ENCODE data around the gene MCF2L.
"Not testable (repeated sequence)": the region's sequence is repeated elsewhere in the genome, so short reads cannot be mapped to it uniquely, and the experiment has no call there.

MCF2L gene

DNA sequence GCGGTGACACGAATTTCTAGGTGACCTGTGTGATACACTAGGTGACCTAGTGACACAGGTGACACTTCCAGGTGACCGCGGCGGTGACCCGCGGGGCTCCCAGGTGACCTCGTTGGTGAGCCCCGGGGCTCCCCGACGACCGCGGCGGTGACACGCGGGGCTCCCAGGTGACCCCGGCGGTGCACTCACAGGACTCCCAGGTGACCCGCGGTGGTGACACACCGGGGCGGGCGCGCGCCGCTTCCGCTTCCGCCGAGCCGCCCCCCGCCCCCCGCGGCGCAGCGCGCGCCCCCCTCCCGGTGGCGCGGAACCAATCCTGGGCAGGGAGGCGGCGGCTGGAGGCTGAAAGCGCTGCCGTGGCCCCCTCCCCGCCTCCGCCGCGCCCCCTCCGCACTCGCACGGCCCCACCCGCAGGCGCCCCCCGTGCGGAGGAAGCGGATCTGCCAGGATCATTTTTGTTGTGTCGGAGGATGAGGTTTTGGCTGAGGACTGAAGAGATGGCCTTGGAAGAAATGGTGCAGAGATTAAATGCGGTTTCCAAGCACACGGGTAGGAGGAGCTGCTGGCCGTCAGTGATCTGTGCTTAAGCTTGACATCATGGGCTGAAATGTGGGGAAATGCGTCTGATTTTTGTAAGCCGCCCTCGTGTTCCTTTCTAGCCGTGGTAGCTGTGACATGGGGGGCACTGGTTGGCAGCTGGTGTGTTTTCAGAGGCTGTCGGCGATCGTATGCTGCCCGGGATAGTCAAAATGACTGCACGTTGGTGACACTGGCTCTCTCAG is at the start of gene MCF2L:
TSS of gene MCF2L (plus strand) at position 305 of the 782 bp plus-strand sequence. CDS start at position 471, 166 bp downstream.
- DNase-seq (ENCODE audit: low read depth in 4 of 4, low spot score in 1 of 4): peak; percentile 11 to 56 (median 38)

DNA sequence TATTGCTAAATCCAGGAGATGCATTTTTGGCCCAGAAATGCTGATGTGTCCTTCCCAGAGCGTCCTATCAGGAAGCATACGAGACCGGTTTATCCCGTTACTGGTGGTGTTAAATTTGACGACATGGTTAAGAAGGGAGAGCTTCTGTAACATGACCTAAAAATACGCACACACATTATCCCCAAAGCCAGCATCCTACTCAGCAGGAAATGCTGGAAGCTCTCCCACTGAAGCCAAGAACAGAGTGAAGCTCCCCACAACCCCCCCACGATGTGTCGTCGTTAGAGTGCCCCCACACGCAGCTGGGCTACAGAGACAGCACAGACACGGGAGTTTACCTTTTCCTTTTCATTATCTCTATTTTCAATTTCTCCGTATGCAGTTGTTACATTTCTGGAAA is 45.1 kb upstream of the MCF2L start:
- DNase-seq (ENCODE audit: low read depth in 4 of 4, low spot score in 1 of 4): no peak

DNA sequence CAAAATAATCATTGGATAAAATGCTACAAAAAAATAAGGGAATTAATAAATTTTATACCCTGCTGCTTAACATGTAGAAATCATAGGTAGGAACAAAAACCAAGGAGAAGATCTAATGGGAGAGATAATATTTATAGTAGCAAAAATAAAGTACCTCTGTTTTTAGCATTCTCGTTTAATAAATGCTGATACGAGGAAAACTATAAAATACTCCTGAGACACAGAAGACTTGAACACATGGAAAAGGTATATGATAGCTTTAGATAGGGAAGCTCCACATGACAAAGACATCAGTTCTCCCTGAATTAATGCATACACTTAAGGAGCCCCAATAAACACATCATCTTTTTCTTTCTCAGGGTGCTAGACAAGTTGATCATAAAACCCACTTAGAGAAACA is 44.6 kb upstream of the MCF2L start:
- DNase-seq (ENCODE audit: low read depth in 4 of 4, low spot score in 1 of 4): no peak

GRCh38 chr13:112926003-112926402 is 43.0 kb upstream of the MCF2L start:
- DNase-seq (ENCODE audit: low read depth in 4 of 4, low spot score in 1 of 4): no peak

DNA sequence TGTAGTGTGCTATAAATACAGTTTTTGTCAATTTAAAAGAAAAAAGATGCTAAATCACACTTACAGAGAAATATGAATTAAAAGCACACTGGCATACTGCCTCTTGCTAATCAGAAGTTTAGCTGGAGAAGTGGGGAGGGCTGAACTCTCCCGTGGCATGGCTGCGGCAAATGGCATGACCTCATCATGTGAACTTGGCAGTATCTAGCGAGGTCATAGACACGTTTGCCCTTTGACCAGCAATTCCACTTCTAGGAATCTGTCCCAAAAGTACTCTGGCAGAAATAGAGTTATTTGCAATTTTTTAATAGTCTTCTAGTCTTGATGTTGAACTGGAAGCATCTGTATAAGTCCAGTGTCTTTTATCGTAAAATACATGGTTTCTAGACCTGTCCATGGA is 42.0 kb upstream of the MCF2L start:
- no peak for DNase-seq (ENCODE audit: low read depth in 4 of 4, low spot score in 1 of 4)

- no peak for DNase-seq (ENCODE audit: low read depth in 4 of 4, low spot score in 1 of 4)
Observed at GRCh38 chr13:112928020-112928971, 40.7 kb upstream of the MCF2L start.

DNA sequence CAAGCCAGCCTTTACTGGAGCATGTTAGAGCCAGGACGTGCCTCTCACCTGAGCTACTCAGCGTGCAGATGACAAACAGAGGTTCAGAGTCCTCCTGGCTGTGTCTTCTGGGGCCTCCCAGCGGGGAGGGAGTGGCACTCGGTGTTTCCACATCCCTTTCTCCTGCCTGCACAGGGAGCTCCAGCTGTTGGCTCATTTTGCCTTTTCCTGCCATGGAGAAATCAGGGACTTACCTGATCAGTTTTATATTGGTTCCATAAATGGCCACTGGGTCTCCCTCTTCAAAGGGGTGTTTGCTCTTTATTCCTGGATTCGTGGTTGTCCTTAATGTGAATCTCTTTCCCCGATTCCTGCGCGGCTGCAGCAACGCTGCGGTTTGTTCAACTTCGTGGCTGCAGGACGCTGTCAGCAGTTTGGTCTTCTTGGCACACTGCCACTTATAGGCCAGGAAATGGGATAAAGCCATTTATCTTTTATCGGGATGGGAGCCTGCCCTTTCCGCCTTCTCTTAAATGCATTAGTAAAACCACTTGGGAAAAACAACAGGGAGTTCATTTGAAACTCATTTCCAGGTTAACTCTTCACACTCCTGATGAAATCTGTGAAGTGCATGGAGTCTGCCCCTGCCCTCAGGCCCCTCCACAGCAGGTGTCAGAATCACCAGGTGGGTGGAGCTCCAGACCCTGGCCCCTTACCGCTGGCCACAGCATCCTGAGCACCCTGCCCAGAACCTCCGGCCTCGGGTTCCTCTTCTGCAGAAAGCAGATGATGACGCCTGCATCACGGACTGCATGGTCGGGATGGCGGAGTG is 39.8 kb upstream of the MCF2L start:
- no peak for DNase-seq (ENCODE audit: low read depth in 4 of 4, low spot score in 1 of 4)

DNA sequence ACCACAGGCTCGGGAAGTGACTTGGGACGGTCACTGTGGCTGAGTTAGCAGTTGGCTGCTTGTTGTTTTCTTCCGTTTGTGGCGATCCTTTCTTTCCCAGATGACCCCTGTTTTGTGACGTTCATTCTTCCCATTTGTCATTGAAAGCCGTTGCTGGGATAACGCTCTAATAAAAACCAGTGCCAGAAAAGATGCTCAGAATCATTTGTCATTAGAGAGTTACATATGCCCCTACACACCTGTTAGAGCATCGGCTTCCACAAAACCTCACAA is 39.3 kb upstream of the MCF2L start:
- no peak for DNase-seq (ENCODE audit: low read depth in 4 of 4, low spot score in 1 of 4)

- no peak for DNase-seq (ENCODE audit: low read depth in 4 of 4, low spot score in 1 of 4)
Observed at GRCh38 chr13:112930192-112930591, 38.8 kb upstream of the MCF2L start.

GRCh38 chr13:112931028-112931934 is 37.7 kb upstream of the MCF2L start:
- no peak for DNase-seq (ENCODE audit: low read depth in 4 of 4, low spot score in 1 of 4)

DNA sequence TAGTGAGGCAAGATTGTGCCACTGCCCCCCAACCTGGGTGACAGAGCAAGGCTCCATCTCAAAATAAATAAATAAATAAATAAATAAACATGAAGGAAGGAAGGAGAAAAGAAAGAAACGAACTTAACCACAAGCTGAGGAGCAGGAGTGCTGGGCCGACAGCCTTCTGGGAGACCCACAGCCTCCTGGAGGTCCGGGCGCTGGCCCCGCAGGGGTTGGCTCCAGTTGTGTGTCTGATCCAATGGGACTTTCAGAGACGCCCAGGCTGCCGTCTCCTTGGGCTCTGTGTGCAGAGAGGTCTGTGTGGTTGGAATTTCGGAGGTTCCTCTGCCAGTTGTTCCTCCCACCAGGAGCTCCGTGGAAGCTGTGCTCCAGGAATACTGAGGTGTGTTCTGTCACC is 36.0 kb upstream of the MCF2L start:
- DNase-seq (ENCODE audit: low read depth in 4 of 4, low spot score in 1 of 4): no peak

GRCh38 chr13:112933649-112934048 is 35.4 kb upstream of the MCF2L start:
- DNase-seq (ENCODE audit: low read depth in 4 of 4, low spot score in 1 of 4): no peak

GRCh38 chr13:112934078-112934477 is 34.9 kb upstream of the MCF2L start:
- no peak for DNase-seq (ENCODE audit: low read depth in 4 of 4, low spot score in 1 of 4)

DNA sequence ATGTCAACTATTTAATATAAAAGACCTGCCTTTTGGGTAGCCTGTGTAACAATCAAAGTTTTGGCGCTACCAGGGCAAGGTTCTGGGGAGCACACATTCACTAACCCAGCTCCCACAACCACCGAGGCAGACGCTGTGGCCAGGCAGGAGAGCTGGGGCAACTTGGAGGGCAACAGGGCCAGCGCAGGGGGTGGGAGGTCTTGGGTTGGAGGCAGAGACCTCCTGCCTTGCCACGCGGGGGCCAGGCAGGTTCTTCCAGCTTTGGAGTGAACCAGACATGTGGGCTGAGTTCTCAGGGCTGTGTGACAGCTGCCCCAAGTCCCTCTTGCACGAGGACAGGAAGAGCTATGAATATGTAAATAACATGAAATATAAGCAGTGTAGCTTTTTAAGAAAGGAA is 30.3 kb upstream of the MCF2L start:
- no peak for DNase-seq (ENCODE audit: low read depth in 4 of 4, low spot score in 1 of 4)

DNA sequence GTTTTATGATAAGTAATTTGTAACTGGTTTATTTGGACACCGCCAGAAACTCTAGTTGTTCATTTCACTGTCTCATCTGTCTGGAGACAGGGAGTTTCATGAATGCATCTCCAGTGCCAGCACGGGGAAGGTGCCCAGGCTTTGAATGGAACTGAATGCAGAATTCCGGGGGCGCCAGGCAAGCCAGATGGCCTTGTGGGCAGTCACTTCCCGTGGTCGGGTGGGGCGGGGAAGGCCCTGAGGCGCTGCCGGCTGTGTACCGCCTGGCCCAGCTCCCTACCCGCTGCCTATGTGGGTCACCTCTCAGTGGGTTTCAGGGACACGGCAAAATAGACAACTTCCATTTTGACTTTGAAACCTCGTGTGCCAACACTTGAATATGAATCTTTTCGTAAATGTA is 28.8 kb upstream of the MCF2L start:
- no peak for DNase-seq (ENCODE audit: low read depth in 4 of 4, low spot score in 1 of 4)

DNA sequence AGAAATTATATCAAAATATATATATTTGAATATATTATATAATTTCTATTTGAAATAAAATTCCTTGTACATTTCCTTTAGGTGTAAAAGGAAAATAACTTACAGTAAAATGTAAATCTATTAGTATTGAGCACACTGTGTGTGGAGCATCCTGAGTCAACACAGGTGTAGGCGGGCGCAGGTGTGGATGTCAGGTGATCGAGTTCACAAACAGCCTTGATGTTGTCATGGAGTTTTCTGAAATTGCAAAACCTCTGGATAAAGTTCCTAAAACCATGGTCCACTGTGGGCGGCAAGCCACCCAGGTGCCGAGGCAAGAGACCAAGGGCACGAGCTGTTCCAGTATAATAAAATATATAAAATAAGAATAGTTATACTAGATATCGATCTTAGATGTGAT is 27.7 kb upstream of the MCF2L start:
- DNase-seq (ENCODE audit: low read depth in 4 of 4, low spot score in 1 of 4): no peak

- not testable (repeated sequence) for DNase-seq (ENCODE audit: low read depth in 4 of 4, low spot score in 1 of 4)
Observed at GRCh38 chr13:112941765-112942164, 27.2 kb upstream of the MCF2L start.

- peak; percentile 95 to 98 (median 96) for DNase-seq (ENCODE audit: low read depth in 4 of 4, low spot score in 1 of 4)
Observed at GRCh38 chr13:112942689-112943308, 26.2 kb upstream of the MCF2L start.

DNA sequence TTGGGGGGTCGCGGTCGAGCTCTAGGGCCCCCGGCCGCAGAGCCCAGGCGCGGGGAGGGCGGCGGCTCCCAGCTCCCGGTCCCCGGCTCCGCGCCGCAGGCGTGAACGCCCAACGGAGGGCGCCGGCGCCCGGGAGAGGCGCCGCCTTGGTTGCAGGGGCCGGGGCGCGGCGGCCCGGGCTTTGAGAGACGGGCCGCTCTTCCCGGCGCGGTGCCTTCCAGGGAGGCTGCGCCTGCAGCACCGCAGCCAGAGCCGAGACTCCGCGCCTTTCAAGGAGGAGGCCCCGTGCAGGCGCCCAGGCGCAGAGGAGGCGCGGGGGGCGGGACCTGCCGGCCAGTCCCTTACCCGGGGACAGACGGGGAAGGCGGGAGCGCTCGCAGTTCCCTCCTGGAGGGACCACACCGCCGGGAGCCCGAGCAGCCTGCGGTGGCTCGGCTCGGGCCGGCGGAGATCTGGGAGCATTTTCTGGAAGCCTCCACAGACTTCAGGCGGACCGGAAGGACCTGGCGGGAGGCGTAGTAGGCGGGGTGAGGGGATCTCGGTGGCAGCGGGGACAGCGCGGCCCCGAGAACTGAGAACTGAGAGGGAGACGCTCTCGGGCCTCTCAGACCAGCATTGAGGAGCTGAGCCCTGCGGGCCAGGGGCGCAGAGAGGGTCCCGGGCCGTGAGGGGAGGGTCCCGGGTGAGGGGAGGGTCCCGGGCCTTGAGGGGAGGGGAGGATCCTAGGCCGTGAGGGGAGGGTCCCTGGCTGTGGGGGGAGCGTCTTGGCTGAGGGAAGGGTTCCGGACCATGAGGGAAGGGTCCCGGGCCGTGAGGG is 25.5 kb upstream of the MCF2L start:
- DNase-seq (ENCODE audit: low read depth in 4 of 4, low spot score in 1 of 4): peak in 1 of 4 experiments; percentile 10
